NCI-H446 treated with DMSO at 0.1 percent for 48 hours (cell line): ENCODE measurements around the gene PODXL2.
A peak's percentile ranks its signal among the peaks of the same experiment; 100 is the strongest.
"Not testable (repeated sequence)": the region's sequence is repeated elsewhere in the genome, so short reads cannot be mapped to it uniquely, and the experiment has no call there.

ENCODE experiments used
- DNase-seq: peaks from one replicate; lab custom pipeline; 2025; lab: John Stamatoyannopoulos, UW

PODXL2 gene

GRCh38 chr3:127629467-127630403, 750 bp downstream of the PODXL2 start:
- DNase-seq: no peak

GRCh38 chr3:127630811-127631714, 2.1 kb downstream of the PODXL2 start:
- DNase-seq: peak; percentile 17

DNA sequence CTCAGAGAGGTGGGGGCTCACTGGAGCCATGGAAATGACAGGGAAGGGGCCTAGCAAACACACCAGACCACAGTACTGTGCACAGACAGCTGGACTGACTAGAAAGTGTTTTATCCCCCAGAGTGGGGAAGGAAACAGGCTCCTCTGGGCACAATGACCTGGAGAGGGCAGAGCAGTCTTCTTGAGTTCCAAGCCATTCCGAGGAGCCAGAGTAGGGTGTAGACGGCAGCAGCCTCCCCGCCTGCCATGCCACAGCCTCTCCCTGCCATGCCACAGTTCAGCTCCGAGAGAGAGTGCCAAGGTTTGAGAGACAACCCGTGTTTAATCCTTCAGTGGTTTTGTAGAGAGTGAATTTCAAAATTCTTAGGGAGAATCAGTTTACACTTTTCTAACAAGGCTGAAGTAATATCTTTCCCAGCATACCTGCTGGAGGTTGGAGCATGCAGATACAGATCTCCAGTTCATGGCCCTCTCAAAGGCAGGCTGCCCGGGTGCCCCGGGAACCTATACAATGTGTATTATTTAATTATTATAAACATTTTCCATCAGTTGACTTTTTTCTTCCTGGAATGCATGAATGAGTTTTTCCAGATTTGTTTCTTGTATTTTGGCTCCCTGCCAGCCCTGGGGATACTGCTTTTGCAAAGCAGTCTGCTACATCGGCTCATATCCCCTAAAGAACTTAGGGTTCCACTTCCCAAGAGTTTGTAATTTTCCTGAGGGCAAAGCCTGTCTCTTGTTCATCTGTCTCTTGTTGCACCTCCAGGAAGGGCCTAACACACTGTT, 3.2 kb downstream of the PODXL2 start:
- no peak for DNase-seq

DNA sequence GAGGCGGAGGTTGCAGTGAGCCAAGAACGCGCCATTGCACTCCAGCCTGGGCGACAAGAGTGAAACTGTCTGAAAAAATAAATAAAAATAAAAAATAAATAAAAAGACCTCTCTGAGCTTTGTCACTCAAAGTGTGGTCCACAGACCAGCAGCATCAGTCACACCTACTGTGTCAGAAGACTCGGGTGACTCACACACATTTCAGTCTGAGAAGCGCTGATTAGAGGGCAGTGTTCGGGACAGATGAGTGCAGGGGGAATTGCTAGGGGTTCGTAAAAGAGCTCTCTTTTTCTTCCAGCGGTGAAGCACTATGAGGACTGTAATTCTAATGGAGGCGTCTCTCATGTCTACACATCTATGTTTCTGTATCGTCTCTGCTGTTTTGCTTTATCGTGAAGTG, 5.7 kb downstream of the PODXL2 start:
- no peak for DNase-seq

GRCh38 chr3:127637546-127637945, 8.6 kb downstream of the PODXL2 start:
- DNase-seq: no peak

DNA sequence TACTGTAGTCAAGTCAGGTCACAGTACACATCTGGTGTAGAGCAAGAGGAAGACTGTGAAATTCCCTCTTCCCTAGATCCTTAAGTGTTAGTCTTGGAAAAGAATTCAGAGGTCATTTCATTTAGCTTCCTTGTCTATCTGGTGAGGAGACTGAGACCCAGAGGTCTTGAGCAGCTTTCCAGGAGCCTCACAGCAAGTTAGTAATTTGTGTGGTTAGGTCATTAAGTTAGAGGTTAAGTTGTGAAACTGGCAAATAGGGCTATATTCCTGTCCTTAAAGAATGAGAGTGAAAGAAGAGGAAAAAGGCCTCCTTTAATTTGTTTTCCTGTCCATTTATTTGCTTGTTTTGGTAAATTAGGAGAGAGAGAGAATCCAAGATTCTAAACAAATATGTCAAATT, 9.0 kb downstream of the PODXL2 start:
- DNase-seq: no peak

DNA sequence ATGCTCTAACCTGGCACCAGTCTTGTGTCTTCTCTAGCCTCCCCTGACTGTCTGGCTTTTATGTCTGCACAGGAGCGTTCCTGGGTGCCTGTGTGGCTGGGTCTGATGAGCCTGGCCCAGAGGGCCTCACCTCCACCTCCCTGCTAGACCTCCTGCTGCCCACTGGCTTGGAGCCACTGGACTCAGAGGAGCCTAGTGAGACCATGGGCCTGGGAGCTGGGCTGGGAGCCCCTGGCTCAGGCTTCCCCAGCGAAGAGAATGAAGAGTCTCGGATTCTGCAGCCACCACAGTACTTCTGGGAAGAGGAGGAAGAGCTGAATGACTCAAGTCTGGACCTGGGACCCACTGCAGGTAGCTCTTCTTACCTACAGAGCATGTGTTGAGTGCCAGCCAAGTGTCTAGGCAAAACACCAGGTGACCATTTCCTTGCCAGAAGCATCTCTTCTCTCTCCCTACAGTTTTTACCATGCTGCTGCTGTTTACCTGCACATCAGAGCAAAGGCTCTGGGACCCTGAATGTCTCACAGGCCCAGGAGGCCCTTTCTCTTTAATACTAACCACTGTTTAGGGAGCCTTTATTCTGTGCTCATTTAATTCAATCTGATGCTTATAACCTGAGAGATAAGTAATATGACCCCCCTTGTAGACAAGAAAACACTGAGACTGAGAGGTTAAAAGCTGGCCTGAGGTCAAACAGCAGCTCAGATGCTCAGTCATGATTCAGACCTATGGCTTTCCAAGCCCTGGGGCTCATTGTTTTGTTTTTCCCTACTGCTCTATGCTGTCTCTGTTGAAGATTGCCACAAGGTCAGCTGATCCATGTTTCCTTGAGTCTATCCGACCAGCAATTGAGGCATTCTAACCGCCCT, 10.4 kb downstream of the PODXL2 start:
- DNase-seq: no peak

GRCh38 chr3:127640042-127640355, 11.0 kb downstream of the PODXL2 start:
- no peak for DNase-seq

- no peak for DNase-seq
Observed at GRCh38 chr3:127644641-127645370, 15.8 kb downstream of the PODXL2 start.

GRCh38 chr3:127645371-127646015, 16.5 kb downstream of the PODXL2 start:
- DNase-seq: no peak

DNA sequence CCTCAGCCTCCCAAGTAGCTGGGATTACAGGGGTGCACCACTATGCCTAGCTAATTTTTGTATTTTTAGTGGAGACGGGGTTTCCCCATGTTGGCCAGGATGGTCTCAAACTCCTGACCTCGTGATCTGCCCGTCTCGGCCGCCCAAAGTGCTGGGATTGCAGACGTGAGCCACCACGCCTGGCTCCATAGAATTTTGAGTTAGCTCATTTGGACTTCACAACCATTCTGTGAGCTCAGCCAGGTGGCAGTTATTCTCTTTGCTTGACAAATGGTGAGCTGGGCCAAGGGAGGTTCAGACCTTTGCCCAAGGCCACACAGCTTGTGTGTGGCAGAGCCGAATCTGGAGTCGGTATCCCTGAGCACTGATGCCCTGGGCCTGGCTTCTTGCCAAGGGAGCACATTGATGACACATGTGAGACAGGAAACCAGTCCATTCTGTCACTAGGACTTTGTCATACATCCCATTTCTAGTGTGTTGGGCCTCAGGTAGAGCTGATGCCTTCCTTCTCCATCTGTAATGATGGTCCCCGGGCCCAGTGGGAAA, 17.6 kb downstream of the PODXL2 start:
- DNase-seq: no peak

DNA sequence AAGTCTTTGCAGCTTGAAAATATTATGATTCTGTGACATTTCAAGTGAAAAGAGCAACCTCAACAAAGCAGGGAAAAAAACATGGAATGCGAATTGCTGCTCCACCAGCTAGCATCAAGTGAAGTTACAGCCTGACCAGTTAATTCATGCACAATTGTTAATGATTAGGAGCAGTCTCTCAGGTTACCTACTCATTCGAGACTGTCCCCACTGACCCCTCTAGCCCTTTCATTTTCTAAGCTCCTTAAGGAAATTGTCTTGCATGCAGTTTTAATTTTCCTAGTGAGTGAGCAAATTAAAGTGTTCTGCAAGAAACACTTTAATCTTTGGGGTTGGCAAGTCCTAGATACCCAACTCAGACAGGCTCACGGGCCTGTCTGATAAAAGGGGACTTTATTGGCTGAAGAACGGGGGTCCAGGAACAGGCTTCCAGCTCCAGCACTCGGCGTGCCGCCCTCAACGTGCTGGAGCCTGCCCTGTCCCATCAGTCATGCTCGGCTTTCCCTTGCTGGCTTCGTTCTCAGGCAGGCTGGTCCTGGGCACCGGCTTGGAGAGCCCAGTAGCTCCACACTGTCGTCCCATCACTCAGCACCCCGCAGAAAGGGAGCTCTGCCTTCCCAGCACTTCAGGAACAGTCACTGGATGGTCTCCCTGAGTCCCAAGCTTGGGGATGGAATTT, 18.3 kb downstream of the PODXL2 start:
- no peak for DNase-seq

DNA sequence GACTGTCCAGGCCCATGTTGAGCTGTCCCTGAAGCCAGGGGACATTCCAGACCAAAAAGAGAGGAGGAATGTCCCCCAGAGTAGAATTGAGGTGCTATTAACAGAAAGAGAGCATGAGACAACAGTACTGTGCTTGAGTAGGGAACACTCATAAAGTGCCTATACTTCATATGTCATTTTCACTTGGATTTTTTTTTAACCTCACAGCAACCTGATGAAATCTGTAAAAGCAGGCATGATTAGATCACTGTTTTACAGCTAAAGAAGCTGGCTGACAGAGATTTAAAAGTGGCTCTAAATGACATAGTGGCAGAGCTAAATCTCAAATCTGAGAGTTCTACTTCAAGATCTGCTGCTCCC, 18.8 kb downstream of the PODXL2 start:
- DNase-seq: no peak

GRCh38 chr3:127650236-127650635, 21.3 kb downstream of the PODXL2 start:
- no peak for DNase-seq

- DNase-seq: no peak
Observed at GRCh38 chr3:127651516-127652172, 22.7 kb downstream of the PODXL2 start.

GRCh38 chr3:127652246-127652995, 23.4 kb downstream of the PODXL2 start:
- no peak for DNase-seq

GRCh38 chr3:127654374-127654773, 25.4 kb downstream of the PODXL2 start:
- no peak for DNase-seq

DNA sequence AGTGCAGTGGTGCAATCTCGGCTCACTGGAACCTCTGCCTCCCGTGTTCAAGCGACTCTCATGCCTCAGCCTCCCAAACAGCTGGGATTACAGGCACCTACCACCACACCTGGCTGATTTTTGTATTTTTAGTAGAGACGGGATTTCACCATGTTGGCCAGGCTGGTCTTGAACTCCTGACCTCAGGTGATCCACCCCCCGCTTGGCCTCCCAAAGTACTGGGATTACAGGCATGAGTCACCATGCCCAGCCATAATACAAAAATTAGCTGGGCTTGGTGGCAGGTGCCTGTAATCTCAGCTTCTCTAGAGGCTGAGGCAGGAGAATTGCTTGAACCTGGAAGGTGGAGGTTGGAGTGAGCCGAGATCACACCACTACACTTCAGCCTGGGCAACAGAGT, 26.0 kb downstream of the PODXL2 start:
- DNase-seq: not testable (repeated sequence)
